ENCODE measurements around the gene GORASP2.

GRCh38 chr2:170997893-170998597, 69.0 kb downstream of the GORASP2 start:
- TF ChIP-seq MAFK (IDR thresholded peaks at IDR 0.05; ENCODE audit: low read depth, low read length) (no peak), SMC3 (IDR thresholded peaks at IDR 0.05; ENCODE audit: low read depth, low read length) (no peak), RFX5 (IDR thresholded peaks at IDR 0.05; ENCODE audit: low read depth, low read length) (no peak), RAD21 (IDR thresholded peaks at IDR 0.05; ENCODE audit: low read length) (no peak), POLR2A (IDR thresholded peaks at IDR 0.05; ENCODE audit: low read depth, low read length) (no peak), CEBPB (IDR thresholded peaks at IDR 0.05; ENCODE audit: low read depth, low read length) (no peak), BHLHE40 (IDR thresholded peaks at IDR 0.05; ENCODE audit: low read depth, low read length) (no peak), RCOR1 (IDR thresholded peaks at IDR 0.05; ENCODE audit: insufficient replicate concordance, low read length) (no peak), FOS (IDR thresholded peaks at IDR 0.05; ENCODE audit: low read depth, low read length) (no peak)
- TF ChIP-seq, protein P1, sequence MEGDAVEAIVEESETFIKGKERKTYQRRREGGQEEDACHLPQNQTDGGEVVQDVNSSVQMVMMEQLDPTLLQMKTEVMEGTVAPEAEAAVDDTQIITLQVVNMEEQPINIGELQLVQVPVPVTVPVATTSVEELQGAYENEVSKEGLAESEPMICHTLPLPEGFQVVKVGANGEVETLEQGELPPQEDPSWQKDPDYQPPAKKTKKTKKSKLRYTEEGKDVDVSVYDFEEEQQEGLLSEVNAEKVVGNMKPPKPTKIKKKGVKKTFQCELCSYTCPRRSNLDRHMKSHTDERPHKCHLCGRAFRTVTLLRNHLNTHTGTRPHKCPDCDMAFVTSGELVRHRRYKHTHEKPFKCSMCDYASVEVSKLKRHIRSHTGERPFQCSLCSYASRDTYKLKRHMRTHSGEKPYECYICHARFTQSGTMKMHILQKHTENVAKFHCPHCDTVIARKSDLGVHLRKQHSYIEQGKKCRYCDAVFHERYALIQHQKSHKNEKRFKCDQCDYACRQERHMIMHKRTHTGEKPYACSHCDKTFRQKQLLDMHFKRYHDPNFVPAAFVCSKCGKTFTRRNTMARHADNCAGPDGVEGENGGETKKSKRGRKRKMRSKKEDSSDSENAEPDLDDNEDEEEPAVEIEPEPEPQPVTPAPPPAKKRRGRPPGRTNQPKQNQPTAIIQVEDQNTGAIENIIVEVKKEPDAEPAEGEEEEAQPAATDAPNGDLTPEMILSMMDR (conservative IDR thresholded peaks at IDR 0.05; ENCODE audit: low read depth, low read length) = no peak
- TF ChIP-seq, protein P2, sequence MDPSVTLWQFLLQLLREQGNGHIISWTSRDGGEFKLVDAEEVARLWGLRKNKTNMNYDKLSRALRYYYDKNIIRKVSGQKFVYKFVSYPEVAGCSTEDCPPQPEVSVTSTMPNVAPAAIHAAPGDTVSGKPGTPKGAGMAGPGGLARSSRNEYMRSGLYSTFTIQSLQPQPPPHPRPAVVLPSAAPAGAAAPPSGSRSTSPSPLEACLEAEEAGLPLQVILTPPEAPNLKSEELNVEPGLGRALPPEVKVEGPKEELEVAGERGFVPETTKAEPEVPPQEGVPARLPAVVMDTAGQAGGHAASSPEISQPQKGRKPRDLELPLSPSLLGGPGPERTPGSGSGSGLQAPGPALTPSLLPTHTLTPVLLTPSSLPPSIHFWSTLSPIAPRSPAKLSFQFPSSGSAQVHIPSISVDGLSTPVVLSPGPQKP (IDR thresholded peaks at IDR 0.05; ENCODE audit: borderline replicate concordance, low read depth, low read length) = no peak
